Mesendoderm (in vitro differentiated cells): Measurements from ENCODE around the gene UBASH3B.

Experiments
- DNase-seq: peaks from one replicate; pipeline ENCODE4 v3.0.0; 2013
- H2AK5ac ChIP-seq: 2 replicates; pipeline ENCODE4 v1.6.1; 2013; ENCODE audit warnings: low read length, inconsistent platforms
- H2BK120ac ChIP-seq: 2 replicates; pipeline ENCODE4 v1.6.1; 2013; ENCODE audit warnings: low read depth, mild to moderate bottlenecking, low read length, moderate library complexity, mixed read lengths
- H2BK15ac ChIP-seq: replicated peaks from 2 replicates; pipeline ENCODE4 v1.6.1; 2013; ENCODE audit warnings: low read depth, mild to moderate bottlenecking, moderate library complexity
- H2BK5ac ChIP-seq: 2 replicates; pipeline ENCODE4 v1.6.1; 2013; ENCODE audit warnings: low read length, inconsistent platforms
- H3K18ac ChIP-seq: 2 replicates; pipeline ENCODE4 v1.6.1; 2013; ENCODE audit warnings: mild to moderate bottlenecking, low read length, mixed read lengths
- H3K23ac ChIP-seq: one replicate; pipeline ENCODE4 v1.6.1; 2013; ENCODE audit warnings: low read length
- H3K27ac ChIP-seq: 2 replicates; pipeline ENCODE4 v1.5.1; 2013; ENCODE audit warnings: low read depth, mild to moderate bottlenecking, inconsistent platforms, low read length, moderate library complexity
- H3K27me3 ChIP-seq: 2 replicates; pipeline ENCODE4 v1.6.1; 2013; ENCODE audit warnings: low read length, control low read depth, mild to moderate bottlenecking, inconsistent platforms; ENCODE audit not compliant: insufficient read depth, poor library complexity
- H3K36me3 ChIP-seq: 2 replicates; pipeline ENCODE4 v1.6.1; 2013; ENCODE audit warnings: low read length, inconsistent platforms; ENCODE audit not compliant: control insufficient read depth, insufficient read depth
- H3K4ac ChIP-seq: one replicate; pipeline ENCODE4 v1.6.1; 2013; ENCODE audit warnings: low read depth, mild to moderate bottlenecking, low read length, moderate library complexity
- H3K4me1 ChIP-seq: 2 replicates; pipeline ENCODE4 v1.6.1; 2013; ENCODE audit warnings: low read depth, low read length, inconsistent platforms; ENCODE audit not compliant: control insufficient read depth
- H3K4me2 ChIP-seq: 2 replicates; pipeline ENCODE4 v1.6.1; 2013; ENCODE audit warnings: low read length
- H3K4me3 ChIP-seq: 2 replicates; pipeline ENCODE4 v1.5.1; 2013; ENCODE audit warnings: mild to moderate bottlenecking, low read length
- H3K56ac ChIP-seq: one replicate; pipeline ENCODE4 v1.6.1; 2013; ENCODE audit warnings: low read length
- H3K79me1 ChIP-seq: 2 replicates; pipeline ENCODE4 v1.6.1; 2013; ENCODE audit warnings: low read length, inconsistent platforms
- H3K79me2 ChIP-seq: 2 replicates; pipeline ENCODE4 v1.6.1; 2013; ENCODE audit warnings: mild to moderate bottlenecking, low read length; ENCODE audit not compliant: control insufficient read depth, insufficient read depth
- H3K9ac ChIP-seq: 2 replicates; pipeline ENCODE4 v1.6.1; 2013; ENCODE audit warnings: low read length, inconsistent platforms
- H4K5ac ChIP-seq: one replicate; pipeline ENCODE4 v1.6.1; 2013; ENCODE audit warnings: low read length
- H4K8ac ChIP-seq: one replicate; pipeline ENCODE4 v1.6.1; 2013; ENCODE audit warnings: low read depth, mild to moderate bottlenecking, control low read depth, low read length, moderate library complexity
- WGBS: extraction: QIAGEN DNeasy Blood & Tissue Kit; methylation state at CpG from one replicate; pipeline ENCODE4 v1.1.7; 2013; ENCODE audit warnings: low lambda C conversion rate, missing lambda C conversion rate; ENCODE audit not compliant: insufficient coverage; ENCODE audit errors: extremely low coverage; 5-methylcytosine and 5-hydroxymethylcytosine counted together

Gene UBASH3B

GRCh38 chr11:122754553-122755322 lies 99.2 kb downstream of the UBASH3B start:
- H3K4me2 ChIP-seq = no peak overlapping the region
- no CpG with 5 or more reads among the region's 16 CpGs for WGBS
- DNase-seq = peak; percentile 77
- H2BK5ac ChIP-seq = peak overlapping the region; percentile 43
- H3K18ac ChIP-seq = no peak overlapping the region
- peak overlapping the region; percentile 47 for H3K56ac ChIP-seq
- H3K79me2 ChIP-seq = no peaks in the 10 kb centered on the region
- no peak overlapping the region for H3K4ac ChIP-seq
- H3K27me3 ChIP-seq = no peaks in the 10 kb centered on the region
- H3K27ac ChIP-seq = peak overlapping the region; percentile 41
- peak overlapping the region; percentile 66 for H2AK5ac ChIP-seq
- H3K9ac ChIP-seq = peak overlapping the region; percentile 25
- no peak overlapping the region for H3K4me3 ChIP-seq
- no peaks in the 10 kb centered on the region for H3K36me3 ChIP-seq
- H4K8ac ChIP-seq = no peak overlapping the region
- no peak overlapping the region for H2BK15ac ChIP-seq
- no peaks in the 10 kb centered on the region for H3K79me1 ChIP-seq
- no peak overlapping the region for H4K5ac ChIP-seq
- H2BK120ac ChIP-seq = no peak overlapping the region
- H3K4me1 ChIP-seq = peaks cover 7% of the 10 kb centered on the region
- no peak overlapping the region for H3K23ac ChIP-seq

DNA sequence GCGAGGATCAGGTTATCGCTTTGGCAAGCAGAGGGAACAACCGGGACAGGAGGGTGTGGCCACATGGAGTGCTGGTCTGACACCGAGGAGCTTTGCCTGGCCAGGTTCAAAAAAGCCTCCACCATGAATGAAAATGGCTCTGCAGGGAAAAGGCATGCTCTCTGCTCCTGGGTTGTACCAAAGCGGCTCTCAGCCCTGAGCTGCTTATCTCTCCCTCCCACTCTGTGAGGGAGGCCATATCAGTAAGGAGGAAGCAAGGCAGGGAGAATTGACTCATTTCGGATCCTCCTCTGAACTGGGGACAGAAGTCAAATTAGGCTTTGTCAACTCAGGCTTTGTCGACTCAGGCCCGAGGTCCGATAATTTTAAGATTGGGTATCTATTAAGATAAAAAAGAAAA lies 99.9 kb downstream of the UBASH3B start:
- no peak overlapping the region for H2BK120ac ChIP-seq
- H3K79me2 ChIP-seq = no peaks in the 10 kb centered on the region
- H3K56ac ChIP-seq = peak overlapping the region; percentile 43
- peak overlapping the region; percentile 41 for H3K27ac ChIP-seq
- H3K9ac ChIP-seq = no peak overlapping the region
- no peak overlapping the region for H3K4me2 ChIP-seq
- peak; percentile 86 for DNase-seq
- peak overlapping the region; percentile 35 for H2AK5ac ChIP-seq
- no peaks in the 10 kb centered on the region for H3K36me3 ChIP-seq
- H3K4ac ChIP-seq = no peak overlapping the region
- no peaks in the 10 kb centered on the region for H3K27me3 ChIP-seq
- no peak overlapping the region for H2BK15ac ChIP-seq
- no peak overlapping the region for H3K23ac ChIP-seq
- H2BK5ac ChIP-seq = peak overlapping the region; percentile 43
- H4K5ac ChIP-seq = no peak overlapping the region
- no peak overlapping the region for H3K18ac ChIP-seq
- no peaks in the 10 kb centered on the region for H3K79me1 ChIP-seq
- no peak overlapping the region for H3K4me3 ChIP-seq
- no peak overlapping the region for H4K8ac ChIP-seq
- H3K4me1 ChIP-seq = peaks cover 7% of the 10 kb centered on the region
- WGBS = no CpG with 5 or more reads among the region's 9 CpGs

GRCh38 chr11:122755941-122756340 lies 100.4 kb downstream of the UBASH3B start:
- H3K79me2 ChIP-seq = no peaks in the 10 kb centered on the region
- peak overlapping the region; percentile 32 for H2BK5ac ChIP-seq
- H3K23ac ChIP-seq = no peak overlapping the region
- no peak for DNase-seq
- no peak overlapping the region for H4K5ac ChIP-seq
- H3K27ac ChIP-seq = no peak overlapping the region
- no peak overlapping the region for H3K4me3 ChIP-seq
- H3K4me2 ChIP-seq = no peak overlapping the region
- no peaks in the 10 kb centered on the region for H3K79me1 ChIP-seq
- peak overlapping the region; percentile 7 for H3K18ac ChIP-seq
- H3K4ac ChIP-seq = no peak overlapping the region
- H2BK15ac ChIP-seq = no peak overlapping the region
- no peaks in the 10 kb centered on the region for H3K27me3 ChIP-seq
- peak overlapping the region; percentile 35 for H2AK5ac ChIP-seq
- no CpG with 5 or more reads among the region's 5 CpGs for WGBS
- H3K36me3 ChIP-seq = no peaks in the 10 kb centered on the region
- H4K8ac ChIP-seq = no peak overlapping the region
- no peak overlapping the region for H3K9ac ChIP-seq
- H2BK120ac ChIP-seq = no peak overlapping the region
- H3K56ac ChIP-seq = peak overlapping the region; percentile 18
- H3K4me1 ChIP-seq = peaks cover 7% of the 10 kb centered on the region

DNA sequence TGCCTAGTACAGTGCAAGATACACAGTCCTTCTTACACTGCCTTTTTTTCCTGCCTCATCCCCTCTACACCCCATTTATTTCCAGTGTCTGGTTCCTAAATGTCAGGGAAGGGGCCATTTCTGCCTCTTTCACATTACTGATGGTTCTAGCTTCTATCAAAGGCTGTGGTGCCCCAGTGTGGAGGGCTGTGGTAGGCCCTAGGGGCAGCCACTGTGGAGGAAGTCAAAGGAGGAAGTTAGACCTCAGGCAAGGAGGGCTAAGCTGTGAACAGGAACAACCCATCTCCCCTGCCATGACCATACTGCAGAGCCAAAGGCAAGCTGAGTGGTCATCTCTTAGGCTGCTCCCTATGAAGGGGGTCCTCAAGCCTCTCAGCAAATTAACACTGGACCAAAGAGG lies 100.9 kb downstream of the UBASH3B start:
- no peak overlapping the region for H3K4me3 ChIP-seq
- H3K18ac ChIP-seq = peak overlapping the region; percentile 7
- no peak overlapping the region for H4K5ac ChIP-seq
- no peak overlapping the region for H3K27ac ChIP-seq
- no peak overlapping the region for H2BK15ac ChIP-seq
- no peak overlapping the region for H3K23ac ChIP-seq
- DNase-seq = peak; percentile 56
- no peak overlapping the region for H2AK5ac ChIP-seq
- no peak overlapping the region for H2BK120ac ChIP-seq
- no peak overlapping the region for H3K9ac ChIP-seq
- H2BK5ac ChIP-seq = no peak overlapping the region
- H3K4ac ChIP-seq = no peak overlapping the region
- no peak overlapping the region for H4K8ac ChIP-seq
- no peaks in the 10 kb centered on the region for H3K79me2 ChIP-seq
- no peak overlapping the region for H3K56ac ChIP-seq
- peaks cover 7% of the 10 kb centered on the region for H3K4me1 ChIP-seq
- H3K27me3 ChIP-seq = no peaks in the 10 kb centered on the region
- no peaks in the 10 kb centered on the region for H3K36me3 ChIP-seq
- no peak overlapping the region for H3K4me2 ChIP-seq
- H3K79me1 ChIP-seq = no peaks in the 10 kb centered on the region

GRCh38 chr11:122757201-122757600 lies 101.7 kb downstream of the UBASH3B start:
- H3K79me2 ChIP-seq = no peaks in the 10 kb centered on the region

DNA sequence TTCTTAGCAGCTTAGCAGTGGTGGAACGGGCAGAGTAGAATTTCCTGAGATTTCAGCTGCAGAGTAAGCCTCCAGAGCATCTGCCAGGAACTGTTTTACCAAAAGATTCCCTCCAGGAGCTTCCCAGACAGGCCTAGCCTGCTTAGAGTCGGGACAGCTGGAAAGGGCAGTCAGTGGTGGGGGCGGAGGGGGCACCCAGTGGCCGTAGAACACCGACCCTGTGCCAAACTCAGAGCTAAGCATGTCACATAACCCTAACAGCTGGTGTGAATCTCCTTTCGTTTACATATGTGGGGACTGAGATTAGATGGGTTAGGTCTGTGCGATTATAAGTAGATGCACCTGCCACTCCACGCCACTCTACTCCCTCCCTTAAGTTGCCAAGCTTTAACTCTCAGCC lies 102.8 kb downstream of the UBASH3B start:
- H4K8ac ChIP-seq = no peak overlapping the region
- H3K9ac ChIP-seq = no peak overlapping the region
- no peak for DNase-seq
- no peaks in the 10 kb centered on the region for H3K27me3 ChIP-seq
- H2BK120ac ChIP-seq = no peak overlapping the region
- H3K79me1 ChIP-seq = no peaks in the 10 kb centered on the region
- no peak overlapping the region for H3K18ac ChIP-seq
- no peak overlapping the region for H3K4ac ChIP-seq
- H3K4me2 ChIP-seq = no peak overlapping the region
- H3K4me3 ChIP-seq = no peak overlapping the region
- peaks cover 7% of the 10 kb centered on the region for H3K4me1 ChIP-seq
- no peaks in the 10 kb centered on the region for H3K36me3 ChIP-seq
- H3K56ac ChIP-seq = no peak overlapping the region
- no peaks in the 10 kb centered on the region for H3K79me2 ChIP-seq
- no CpG with 5 or more reads among the region's 8 CpGs for WGBS
- no peak overlapping the region for H2BK15ac ChIP-seq
- H2BK5ac ChIP-seq = no peak overlapping the region
- H3K23ac ChIP-seq = no peak overlapping the region
- no peak overlapping the region for H4K5ac ChIP-seq
- H2AK5ac ChIP-seq = no peak overlapping the region
- no peak overlapping the region for H3K27ac ChIP-seq

More at GRCh38 chr11:122757201-122757600, 101.7 kb downstream of the UBASH3B start:
- Histone ChIP-seq H2BK5ac (no peak overlapping the region), H3K79me1 (no peaks in the 10 kb centered on the region), H3K4me3 (no peak overlapping the region), H3K27me3 (no peaks in the 10 kb centered on the region), H4K5ac (no peak overlapping the region), H2AK5ac (no peak overlapping the region), H3K9ac (no peak overlapping the region), H4K8ac (no peak overlapping the region), H3K18ac (no peak overlapping the region), H3K23ac (no peak overlapping the region), H3K4me2 (no peak overlapping the region), H2BK15ac (no peak overlapping the region), H3K36me3 (no peaks in the 10 kb centered on the region), H2BK120ac (no peak overlapping the region), H3K4ac (no peak overlapping the region), H3K56ac (no peak overlapping the region), H3K4me1 (peaks cover 7% of the 10 kb centered on the region), H3K27ac (no peak overlapping the region)
- WGBS = no CpG with 5 or more reads among the region's 3 CpGs
- DNase-seq = no peak
